ENCODE results near the gene SNX8. TPM values are rescaled to one million over a fixed set of nuclear protein-coding genes. Genes with fewer than 3 reads are reported as not detected.

Gene SNX8
- total RNA-seq, 2 experiments from 2014 or later = 25.0 to 27.9 TPM

- DNase-seq (no peak), ATAC-seq (no peak)
- Mint-ChIP-seq H3K4me3 (no peak overlapping the region), H3K36me3 (peaks cover 3% of the 10 kb centered on the region), H3K9me3 (ENCODE audit: low read depth) (no peaks in the 10 kb centered on the region), H3K4me1 (peaks cover 17% of the 10 kb centered on the region), H3K27me3 (peaks cover 4% of the 10 kb centered on the region), H3K27ac (no peak overlapping the region)
- CTCF ChIA-PET = interaction anchor here (1.6 kb wide), 1 partner anchor 13 kb away, joined by 6 read pairs; no protein-coding TSS in a partner anchor
Observed at GRCh38 chr7:2260820-2261219, 53.4 kb downstream of the SNX8 start.

DNA sequence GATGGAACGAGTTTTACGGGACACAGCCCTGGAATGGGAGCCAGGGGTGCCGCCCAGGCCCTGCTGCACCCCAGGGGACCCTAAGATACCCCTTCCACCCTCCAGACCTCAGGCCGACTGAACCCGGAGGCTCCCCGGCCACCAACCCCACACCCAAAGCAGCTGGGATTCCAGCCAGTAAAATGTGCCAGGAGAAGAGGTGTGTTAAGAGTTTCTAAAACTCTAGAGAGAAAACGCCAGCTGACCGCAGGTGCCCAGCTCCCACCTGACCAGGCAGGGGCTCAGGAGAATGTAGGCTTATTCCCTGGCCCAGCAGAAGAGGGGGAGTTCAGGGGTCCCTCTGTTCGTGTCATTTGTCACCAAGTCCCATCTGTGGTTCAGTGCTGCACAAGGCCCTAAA lies 54.8 kb downstream of the SNX8 start:
- CTCF ChIA-PET = no interaction called here
- ATAC-seq (no peak), DNase-seq (no peak)
- H3K27me3 Mint-ChIP-seq = peaks cover 4% of the 10 kb centered on the region
- peaks cover 3% of the 10 kb centered on the region for H3K36me3 Mint-ChIP-seq
- peaks cover 29% of the 10 kb centered on the region for H3K4me1 Mint-ChIP-seq
- H3K4me3 Mint-ChIP-seq = no peak overlapping the region
- no peak overlapping the region for H3K27ac Mint-ChIP-seq
- H3K9me3 Mint-ChIP-seq (ENCODE audit: low read depth) = no peaks in the 10 kb centered on the region

- Mint-ChIP-seq H3K27me3 (peaks cover 4% of the 10 kb centered on the region), H3K27ac (no peak overlapping the region), H3K4me1 (peaks cover 30% of the 10 kb centered on the region), H3K4me3 (no peak overlapping the region), H3K36me3 (peaks cover 3% of the 10 kb centered on the region), H3K9me3 (ENCODE audit: low read depth) (no peaks in the 10 kb centered on the region)
- DNase-seq = peak; percentile 59
- peak; percentile 38 for ATAC-seq
- CTCF ChIA-PET = no interaction called here
Observed at GRCh38 chr7:2258661-2259365, 55.4 kb downstream of the SNX8 start.

- H3K27ac Mint-ChIP-seq = no peak overlapping the region
- H3K4me1 Mint-ChIP-seq = peaks cover 30% of the 10 kb centered on the region
- H3K9me3 Mint-ChIP-seq (ENCODE audit: low read depth) = no peaks in the 10 kb centered on the region
- H3K27me3 Mint-ChIP-seq = peaks cover 4% of the 10 kb centered on the region
- no peak for ATAC-seq
- CTCF ChIA-PET = no interaction called here
- no peak overlapping the region for H3K4me3 Mint-ChIP-seq
- peaks cover 3% of the 10 kb centered on the region for H3K36me3 Mint-ChIP-seq
- no peak for DNase-seq
Observed at GRCh38 chr7:2257651-2258050, 56.6 kb downstream of the SNX8 start.

DNA sequence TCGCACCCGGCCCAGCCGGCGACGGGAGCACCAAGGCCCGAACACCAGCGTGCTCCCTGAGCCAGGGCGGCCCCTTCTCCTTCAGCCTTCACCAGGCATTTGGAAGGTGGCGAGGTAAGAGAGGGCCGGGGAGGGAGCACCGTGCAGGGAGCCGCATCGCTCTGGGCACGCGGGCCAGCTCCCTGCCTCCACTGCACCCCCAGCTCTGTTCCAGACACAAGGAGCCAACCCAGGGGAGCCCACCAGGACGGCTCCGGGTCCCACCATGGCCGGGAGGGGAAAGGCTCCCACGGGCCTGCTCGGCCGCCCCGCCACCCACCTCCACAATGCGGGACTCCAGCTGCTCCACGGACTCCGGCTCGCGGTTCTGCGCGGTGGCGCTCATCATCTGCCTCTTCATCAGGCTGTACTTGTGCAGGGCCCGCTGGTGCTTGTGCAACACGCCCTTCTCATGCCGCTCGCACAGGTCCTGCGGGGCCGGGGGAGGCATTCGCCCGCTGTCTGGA lies 57.1 kb downstream of the SNX8 start:
- H3K27me3 Mint-ChIP-seq = peaks cover 4% of the 10 kb centered on the region
- no peaks in the 10 kb centered on the region for H3K9me3 Mint-ChIP-seq (ENCODE audit: low read depth)
- ATAC-seq = no peak
- no peak overlapping the region for H3K27ac Mint-ChIP-seq
- DNase-seq = no peak
- H3K4me3 Mint-ChIP-seq = no peak overlapping the region
- CTCF ChIA-PET = no interaction called here
- peaks cover 3% of the 10 kb centered on the region for H3K36me3 Mint-ChIP-seq
- peaks cover 30% of the 10 kb centered on the region for H3K4me1 Mint-ChIP-seq

- H3K36me3 Mint-ChIP-seq = peaks cover 3% of the 10 kb centered on the region
- ATAC-seq (no peak), DNase-seq (no peak)
- no peak overlapping the region for H3K4me3 Mint-ChIP-seq
- CTCF ChIA-PET = no interaction called here
- H3K4me1 Mint-ChIP-seq = peaks cover 32% of the 10 kb centered on the region
- no peak overlapping the region for H3K27ac Mint-ChIP-seq
- H3K9me3 Mint-ChIP-seq (ENCODE audit: low read depth) = no peaks in the 10 kb centered on the region
- peaks cover 3% of the 10 kb centered on the region for H3K27me3 Mint-ChIP-seq
Observed at GRCh38 chr7:2256306-2257045, 57.8 kb downstream of the SNX8 start.

- Mint-ChIP-seq H3K36me3 (peaks cover 2% of the 10 kb centered on the region), H3K27me3 (peaks cover 2% of the 10 kb centered on the region)
- CTCF ChIA-PET = interaction anchor here (0.9 to 1.3 kb wide), 2 partner anchors 9 to 212 kb away, joined by 3 to 4 read pairs; no protein-coding TSS in a partner anchor
Observed at GRCh38 chr7:2255145-2256139, 58.8 kb downstream of the SNX8 start.

GRCh38 chr7:2254429-2255144 lies 59.7 kb downstream of the SNX8 start:
- Mint-ChIP-seq H3K36me3 (peaks cover 5% of the 10 kb centered on the region), H3K4me1 (peaks cover 35% of the 10 kb centered on the region), H3K27ac (no peak overlapping the region), H3K27me3 (no peaks in the 10 kb centered on the region), H3K4me3 (no peak overlapping the region), H3K9me3 (ENCODE audit: low read depth) (no peaks in the 10 kb centered on the region)
- DNase-seq (no peak), ATAC-seq (no peak)
- CTCF ChIA-PET = interaction anchor here (1.3 kb wide), 1 partner anchor 8 kb away, joined by 3 read pairs; no protein-coding TSS in a partner anchor

More at GRCh38 chr7:2255145-2256139, 58.8 kb downstream of the SNX8 start:
- DNase-seq (peak; percentile 63), ATAC-seq (peak; percentile 27)
- Mint-ChIP-seq H3K27ac (peak overlapping the region; percentile 35), H3K4me1 (peaks cover 32% of the 10 kb centered on the region), H3K9me3 (ENCODE audit: low read depth) (no peaks in the 10 kb centered on the region), H3K4me3 (no peak overlapping the region)

DNA sequence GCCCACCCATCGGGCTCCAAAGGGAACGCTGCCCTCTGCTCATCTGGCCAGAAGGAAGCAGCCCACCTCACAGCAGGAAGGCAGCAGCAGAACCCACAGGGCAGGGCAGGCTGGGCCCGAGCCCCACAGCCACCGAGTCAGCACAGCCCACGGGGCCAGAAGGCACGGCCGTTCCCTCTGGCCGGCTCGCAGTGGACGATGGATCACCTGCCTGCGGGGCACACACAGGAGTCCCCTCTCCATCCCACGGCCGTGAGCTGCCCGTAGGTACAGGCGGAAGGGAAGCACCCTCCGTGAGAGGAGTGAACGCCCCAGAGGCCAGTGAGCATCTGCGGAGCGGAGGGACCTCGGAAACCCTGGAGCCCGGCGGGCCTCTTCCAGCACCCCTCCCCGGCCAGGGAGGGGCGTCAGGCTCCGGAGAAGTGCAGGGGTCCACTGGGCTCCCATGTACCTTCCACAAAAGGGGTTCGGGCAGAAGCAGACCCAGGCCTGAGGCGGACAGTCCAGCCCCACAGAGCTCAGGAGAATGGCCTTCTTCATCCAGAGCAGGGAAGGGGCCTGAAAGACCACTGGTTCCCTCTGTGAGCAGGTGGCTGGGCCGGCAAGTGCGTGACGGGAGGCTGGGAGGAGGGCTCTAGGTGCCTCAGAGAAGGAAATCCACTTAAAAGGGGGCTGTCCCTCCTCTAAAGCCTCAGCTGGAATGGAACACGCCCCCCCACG lies 60.6 kb downstream of the SNX8 start:
- DNase-seq (no peak), ATAC-seq (no peak)
- no peaks in the 10 kb centered on the region for H3K9me3 Mint-ChIP-seq (ENCODE audit: low read depth)
- no peaks in the 10 kb centered on the region for H3K27me3 Mint-ChIP-seq
- H3K4me1 Mint-ChIP-seq = peaks cover 37% of the 10 kb centered on the region
- no peak overlapping the region for H3K27ac Mint-ChIP-seq
- no peak overlapping the region for H3K4me3 Mint-ChIP-seq
- CTCF ChIA-PET = no interaction called here
- H3K36me3 Mint-ChIP-seq = peaks cover 5% of the 10 kb centered on the region

DNA sequence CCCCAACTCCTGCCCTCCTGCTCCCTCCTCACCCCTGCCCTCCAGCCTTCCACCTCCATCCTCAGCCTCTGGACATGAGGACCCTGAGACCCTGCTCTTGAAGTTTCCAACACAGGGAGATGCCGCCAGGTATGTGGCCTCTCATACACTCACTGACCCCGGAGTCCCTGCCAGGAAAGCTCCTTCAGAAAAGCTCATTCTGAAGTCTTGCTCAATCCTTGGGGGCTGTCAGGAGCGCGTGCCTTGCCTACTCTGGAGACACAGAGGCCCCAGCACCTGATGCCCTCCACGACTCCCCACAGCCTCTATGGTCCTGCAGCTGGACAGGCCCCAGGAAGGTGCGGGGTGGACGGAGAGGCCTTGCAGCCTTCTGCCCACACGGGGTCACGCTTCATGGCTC lies 61.2 kb downstream of the SNX8 start:
- H3K27ac Mint-ChIP-seq = no peak overlapping the region
- CTCF ChIA-PET = interaction anchor here (0.6 kb wide), 1 partner anchor 99 kb away, joined by 3 read pairs; no protein-coding TSS in a partner anchor
- H3K9me3 Mint-ChIP-seq (ENCODE audit: low read depth) = no peaks in the 10 kb centered on the region
- peaks cover 5% of the 10 kb centered on the region for H3K36me3 Mint-ChIP-seq
- H3K27me3 Mint-ChIP-seq = no peaks in the 10 kb centered on the region
- no peak overlapping the region for H3K4me3 Mint-ChIP-seq
- ATAC-seq (no peak), DNase-seq (no peak)
- H3K4me1 Mint-ChIP-seq = peaks cover 39% of the 10 kb centered on the region

- Mint-ChIP-seq H3K27me3 (no peaks in the 10 kb centered on the region), H3K27ac (no peak overlapping the region), H3K9me3 (ENCODE audit: low read depth) (no peaks in the 10 kb centered on the region), H3K36me3 (peaks cover 5% of the 10 kb centered on the region), H3K4me1 (peaks cover 40% of the 10 kb centered on the region), H3K4me3 (no peak overlapping the region)
- DNase-seq = no peak
- CTCF ChIA-PET = interaction anchor here (0.6 kb wide), 1 partner anchor 100 kb away, joined by 3 read pairs; no protein-coding TSS in a partner anchor
- no peak for ATAC-seq
Observed at GRCh38 chr7:2251841-2252771, 62.1 kb downstream of the SNX8 start.
